ENCODE results near the gene C20orf144.
"Not testable (repeated sequence)": the region's sequence is repeated elsewhere in the genome, so short reads cannot be mapped to it uniquely, and the experiment has no call there.

- not testable (repeated sequence) for TF ChIP-seq EZH2phosphoT487 (IDR thresholded peaks at IDR 0.05; ENCODE audit: borderline replicate concordance, low read depth, low read length); CTCF (conservative IDR thresholded peaks at IDR 0.05; ENCODE audit: low read length)
Observed at GRCh38 chr20:33631910-33632309, 30.2 kb upstream of the C20orf144 start.
